ENCODE measurements around the gene PCBP2. TPM values are rescaled to one million over a fixed set of nuclear protein-coding genes. Genes with fewer than 3 reads are reported as not detected.
"Not testable (repeated sequence)": the region's sequence is repeated elsewhere in the genome, so short reads cannot be mapped to it uniquely, and the experiment has no call there.

PCBP2 gene
- total RNA-seq, 1 donor from 2014 or later, result 520 TPM

- not testable (repeated sequence) for DNase-seq (ENCODE audit: extremely low read depth, low read depth, low spot score)
These were observed 12.3 kb upstream of the PCBP2 start for GRCh38 chr12:53439582-53439981.

GRCh38 chr12:53441040-53441833, 10.7 kb upstream of the PCBP2 start, which contains the start of gene PRR13:
TSS of gene PRR13 (plus strand) at chr12:53441734. CDS start at chr12:53442715, 981 bp downstream.
- DNase-seq (ENCODE audit: extremely low read depth, low read depth, low spot score), result peak; percentile 97

GRCh38 chr12:53443955-53444354, 7.9 kb upstream of the PCBP2 start:
- DNase-seq (ENCODE audit: extremely low read depth, low read depth, low spot score), result no peak

GRCh38 chr12:53444593-53445325, 7.1 kb upstream of the PCBP2 start:
- DNase-seq (ENCODE audit: extremely low read depth, low read depth, low spot score), result not testable (repeated sequence)

- DNase-seq (ENCODE audit: extremely low read depth, low read depth, low spot score), result no peak
These were observed 966 bp upstream of the PCBP2 start for GRCh38 chr12:53450936-53451335.

- no peak for DNase-seq (ENCODE audit: extremely low read depth, low read depth, low spot score)
These were observed 516 bp downstream of the PCBP2 start for GRCh38 chr12:53452159-53453077.

GRCh38 chr12:53453953-53454640, 2.2 kb downstream of the PCBP2 start:
- DNase-seq (ENCODE audit: extremely low read depth, low read depth, low spot score), result no peak

- no peak for DNase-seq (ENCODE audit: extremely low read depth, low read depth, low spot score)
These were observed 2.8 kb downstream of the PCBP2 start for GRCh38 chr12:53454707-53455106.

GRCh38 chr12:53456654-53457366, 4.9 kb downstream of the PCBP2 start:
- DNase-seq (ENCODE audit: extremely low read depth, low read depth, low spot score), result no peak

- no peak for DNase-seq (ENCODE audit: extremely low read depth, low read depth, low spot score)
These were observed 7.2 kb downstream of the PCBP2 start for GRCh38 chr12:53459097-53459496.

GRCh38 chr12:53461059-53461458, 9.2 kb downstream of the PCBP2 start:
- DNase-seq (ENCODE audit: extremely low read depth, low read depth, low spot score), result no peak

GRCh38 chr12:53461591-53461990, 9.7 kb downstream of the PCBP2 start:
- no peak for DNase-seq (ENCODE audit: extremely low read depth, low read depth, low spot score)

- DNase-seq (ENCODE audit: extremely low read depth, low read depth, low spot score), result no peak
These were observed 11.0 kb downstream of the PCBP2 start for GRCh38 chr12:53462935-53463334.

- DNase-seq (ENCODE audit: extremely low read depth, low read depth, low spot score), result no peak
These were observed 12.1 kb downstream of the PCBP2 start for GRCh38 chr12:53463802-53464560.

- DNase-seq (ENCODE audit: extremely low read depth, low read depth, low spot score), result no peak
These were observed 12.9 kb downstream of the PCBP2 start for GRCh38 chr12:53464685-53465418.

GRCh38 chr12:53465679-53466078, 13.8 kb downstream of the PCBP2 start:
- DNase-seq (ENCODE audit: extremely low read depth, low read depth, low spot score), result no peak

- no peak for DNase-seq (ENCODE audit: extremely low read depth, low read depth, low spot score)
These were observed 14.7 kb downstream of the PCBP2 start for GRCh38 chr12:53466640-53467039.

- no peak for DNase-seq (ENCODE audit: extremely low read depth, low read depth, low spot score)
These were observed 15.2 kb downstream of the PCBP2 start for GRCh38 chr12:53467082-53467481.
